CD4-positive, alpha-beta T cell (primary cell): Measurements from ENCODE around the gene SFSWAP. TPM values are rescaled to one million over a fixed set of nuclear protein-coding genes. Genes with fewer than 3 reads are reported as not detected.

ENCODE experiments used
- ATAC-seq: fragments of 200-7000 bp; cut with Tn5 transposase; one replicate; pipeline ENCODE4 v1.10.0; 2022; ENCODE audit warnings: mild to moderate bottlenecking; ENCODE audit not compliant: poor library complexity
- CTCF ChIA-PET: fragments of 350-600 bp; sonication (Branson Sonifier 250); formaldehyde crosslinking; loops from one replicate; lab custom pipeline; 2021; ENCODE audit warnings: antibody characterized with exemption, inconsistent platforms; lab: Charles Lee
- POLR2A ChIA-PET: fragments of 350-600 bp; sonication (Branson Sonifier 250); formaldehyde crosslinking; loops from one replicate; lab custom pipeline; 2021; ENCODE audit warnings: antibody characterized with exemption, inconsistent platforms; lab: Charles Lee
- DNase-seq, 14 experiments: peaks; one replicate each; pipeline ENCODE4 v3.0.0-alpha.2; 2013 to 2020; ENCODE audit warnings: mixed read lengths in 2 of 14
- H3K27ac ChIP-seq, 2 donors: one replicate each; pipeline versions ENCODE4 v1.5.1 to v1.7.0; 2013; ENCODE audit warnings: low read length in 2 of 2, low read depth in 1 of 2, mild to moderate bottlenecking in 1 of 2
- H3K27me3 ChIP-seq, 2 experiments: 1 replicate in 1 of 2; 2 replicates in 1 of 2; pipeline versions ENCODE4 v1.6.1 to v1.7.0; 2013; ENCODE audit warnings: low read length in 2 of 2, control low read depth in 1 of 2, mild to moderate bottlenecking in 1 of 2, moderate library complexity in 1 of 2; ENCODE audit not compliant: insufficient read depth in 2 of 2, control insufficient read depth in 1 of 2
- H3K36me3 ChIP-seq: one replicate; pipeline ENCODE4 v1.6.1; 2013; ENCODE audit warnings: low read length, control low read depth; ENCODE audit not compliant: insufficient read depth
- H3K4me1 ChIP-seq: one replicate; pipeline ENCODE4 v1.6.1; 2013; ENCODE audit warnings: low read length, control low read depth; ENCODE audit not compliant: insufficient read depth
- H3K4me3 ChIP-seq: one replicate; pipeline ENCODE4 v1.5.1; 2013; ENCODE audit warnings: mild to moderate bottlenecking, low read length, moderate library complexity
- H3K9me3 ChIP-seq, 2 experiments: 1 replicate in 1 of 2; 2 replicates in 1 of 2; pipeline versions ENCODE4 v1.6.1 to v1.7.0; 2013; ENCODE audit warnings: low read length in 2 of 2, mild to moderate bottlenecking in 2 of 2, control low read depth in 1 of 2, moderate library complexity in 1 of 2; ENCODE audit not compliant: control insufficient read depth in 1 of 2, insufficient read depth in 1 of 2
- H3K27ac Mint-ChIP-seq: one replicate; pipeline ENCODE4 v1.8.0; 2020; ENCODE audit warnings: mixed read lengths
- H3K27me3 Mint-ChIP-seq: one replicate; pipeline ENCODE4 v1.8.0; 2021; ENCODE audit warnings: mixed read lengths
- H3K36me3 Mint-ChIP-seq: one replicate; pipeline ENCODE4 v1.8.0; 2021; ENCODE audit warnings: low read depth, mixed read lengths
- H3K4me1 Mint-ChIP-seq: one replicate; pipeline ENCODE4 v1.8.0; 2021; ENCODE audit warnings: low read depth, mixed read lengths
- H3K4me3 Mint-ChIP-seq: one replicate; pipeline ENCODE4 v1.8.0; 2020; ENCODE audit warnings: mild to moderate bottlenecking, mixed read lengths
- H3K9me3 Mint-ChIP-seq: one replicate; pipeline ENCODE4 v1.8.0; 2020; ENCODE audit warnings: mixed read lengths
- CTCF ChIP-seq: fragments of 200-600 bp; IDR thresholded peaks from one replicate; pipeline ENCODE4 v1.8.0; 2022; ENCODE audit warnings: antibody characterized with exemption, mild to moderate bottlenecking
- intact Hi-C, 2 experiments: fragments of 100-400 bp; cut with DNase I in 1 of 2; cut with micrococcal nuclease in 1 of 2; formaldehyde crosslinking; loops; one replicate each; pipeline versions ENCODE4 v1.15.1 to v1.9.0; 2023 to 2025; cut with DNase I, micrococcal nuclease
- total RNA-seq, 174 experiments: library from RNA in 2 of 174; stranded (reverse) in 2 of 174; gene quantifications; one replicate each; pipeline ENCODE4 v1.2.3 and lab custom pipeline; 2021 to 2026

The SFSWAP gene
- total RNA-seq, 2 experiments from 2014 or later = 88.7 to 98.4 TPM

GRCh38 chr12:131799828-131800593 is 89.1 kb downstream of the SFSWAP start:
- Histone ChIP-seq H3K27me3 (no peaks in the 10 kb centered on the region), H3K9me3 (peaks cover 0 to 8% of the 10 kb centered on the region in 2 experiments), H3K27ac (no peak overlapping the region), H3K4me3 (no peak overlapping the region), H3K4me1 (no peaks in the 10 kb centered on the region), H3K36me3 (peaks cover 54% of the 10 kb centered on the region)
- Mint-ChIP-seq H3K27me3 (no peaks in the 10 kb centered on the region), H3K36me3 (peaks cover 63% of the 10 kb centered on the region), H3K9me3 (no peaks in the 10 kb centered on the region), H3K27ac (no peak overlapping the region), H3K4me1 (no peaks in the 10 kb centered on the region), H3K4me3 (no peak overlapping the region)
- CTCF ChIA-PET = no interaction called here
- DNase-seq (no peak), ATAC-seq (no peak)
- POLR2A ChIA-PET = no interaction called here
- intact Hi-C loops = no loop called here
- TF ChIP-seq CTCF = no peak

GRCh38 chr12:131800594-131801135 is 89.8 kb downstream of the SFSWAP start:
- H3K4me1 ChIP-seq = no peaks in the 10 kb centered on the region
- Mint-ChIP-seq H3K4me1 (no peaks in the 10 kb centered on the region), H3K27ac (no peak overlapping the region), H3K36me3 (peaks cover 59% of the 10 kb centered on the region), H3K9me3 (peaks cover 3% of the 10 kb centered on the region), H3K27me3 (no peaks in the 10 kb centered on the region), H3K4me3 (no peak overlapping the region)
- H3K36me3 ChIP-seq = peaks cover 48% of the 10 kb centered on the region
- no peak overlapping the region for H3K27ac ChIP-seq
- DNase-seq = no peak
- POLR2A ChIA-PET = no interaction called here
- CTCF ChIA-PET = no interaction called here
- TF ChIP-seq CTCF = no peak
- H3K9me3 ChIP-seq = peaks cover 0 to 8% of the 10 kb centered on the region in 2 experiments
- no peaks in the 10 kb centered on the region for H3K27me3 ChIP-seq
- no peak overlapping the region for H3K4me3 ChIP-seq
- ATAC-seq = no peak
- intact Hi-C loops = no loop called here

GRCh38 chr12:131801254-131801866 is 90.5 kb downstream of the SFSWAP start:
- Histone ChIP-seq H3K9me3 (peaks cover 0 to 8% of the 10 kb centered on the region in 2 experiments), H3K4me1 (no peaks in the 10 kb centered on the region), H3K27me3 (no peaks in the 10 kb centered on the region), H3K4me3 (no peak overlapping the region), H3K27ac (no peak overlapping the region), H3K36me3 (peaks cover 45% of the 10 kb centered on the region)
- H3K27me3 Mint-ChIP-seq = no peaks in the 10 kb centered on the region
- ATAC-seq (no peak), DNase-seq (no peak)
- no peaks in the 10 kb centered on the region for H3K4me1 Mint-ChIP-seq
- ChIA-PET CTCF (no interaction called here), POLR2A (no interaction called here)
- TF ChIP-seq CTCF = no peak
- H3K36me3 Mint-ChIP-seq = peaks cover 54% of the 10 kb centered on the region
- intact Hi-C loops = no loop called here
- no peak overlapping the region for H3K27ac Mint-ChIP-seq
- H3K9me3 Mint-ChIP-seq = peaks cover 3% of the 10 kb centered on the region
- no peak overlapping the region for H3K4me3 Mint-ChIP-seq
